DOHH2 (cell line): ENCODE data around the gene SHROOM1.
"Not testable (repeated sequence)": the region's sequence is repeated elsewhere in the genome, so short reads cannot be mapped to it uniquely, and the experiment has no call there.

ENCODE experiments used
- H3F3A ChIP-seq: fragments of 200-600 bp; sonication (generic), shearing (Covaris generic); 2 replicates; pipeline ENCODE4 v1.6.0; 2016; ENCODE audit warnings: antibody characterized with exemption, mild to moderate bottlenecking; ENCODE audit not compliant: control insufficient read depth, insufficient read depth
- H3K27ac ChIP-seq: fragments of 200-600 bp; sonication (generic); 2 replicates; pipeline ENCODE4 v1.5.1; 2014; ENCODE audit warnings: low read depth, mild to moderate bottlenecking, low read length, moderate library complexity
- H3K27me3 ChIP-seq: fragments of 200-600 bp; sonication (generic); 2 replicates; pipeline ENCODE4 v1.6.1; 2014; ENCODE audit warnings: mild to moderate bottlenecking, low read length, mixed read lengths; ENCODE audit not compliant: control insufficient read depth
- H3K36me3 ChIP-seq: fragments of 200-600 bp; sonication (generic); 2 replicates; pipeline ENCODE4 v1.6.1; 2014; ENCODE audit warnings: mild to moderate bottlenecking, low read length, moderate library complexity, mixed read lengths; ENCODE audit not compliant: control insufficient read depth
- H3K4me1 ChIP-seq: fragments of 200-600 bp; sonication (generic); 2 replicates; pipeline ENCODE4 v1.6.1; 2014; ENCODE audit warnings: mild to moderate bottlenecking, low read length, mixed read lengths; ENCODE audit not compliant: control insufficient read depth
- H3K4me2 ChIP-seq: fragments of 200-600 bp; sonication (generic); 2 replicates; pipeline ENCODE4 v1.6.0; 2014; ENCODE audit warnings: mild to moderate bottlenecking, low read length, moderate library complexity
- H3K4me3 ChIP-seq: fragments of 200-600 bp; sonication (generic); 2 replicates; pipeline ENCODE4 v1.5.1; 2014; ENCODE audit warnings: mild to moderate bottlenecking, low read length, mixed read lengths
- H3K79me2 ChIP-seq: fragments of 200-600 bp; sonication (generic); 2 replicates; pipeline ENCODE4 v1.6.1; 2014; ENCODE audit warnings: mild to moderate bottlenecking, low read length, mixed read lengths; ENCODE audit not compliant: control insufficient read depth
- H3K9me2 ChIP-seq: fragments of 200-600 bp; sonication (generic); replicated peaks from 2 replicates; pipeline ENCODE4 v1.6.1; 2014; ENCODE audit warnings: mild to moderate bottlenecking, low read length, mixed read lengths; ENCODE audit not compliant: control insufficient read depth
- H3K9me3 ChIP-seq: fragments of 200-600 bp; sonication (generic); 2 replicates; pipeline ENCODE4 v1.6.1; 2014; ENCODE audit warnings: antibody characterized with exemption, low read length, mixed read lengths; ENCODE audit not compliant: control insufficient read depth, insufficient read depth
- H4K20me1 ChIP-seq: fragments of 200-600 bp; sonication (generic); 2 replicates; pipeline ENCODE4 v1.6.0; 2014; ENCODE audit warnings: low read depth, mild to moderate bottlenecking, antibody characterized with exemption, low read length, moderate library complexity; ENCODE audit not compliant: control insufficient read depth, insufficient read depth
- CTCF ChIP-seq: fragments of 200-600 bp; sonication (generic); IDR thresholded peaks from one replicate; pipeline ENCODE4 v1.5.1; 2014; ENCODE audit warnings: antibody characterized with exemption, mild to moderate bottlenecking, low read depth, low read length; ENCODE audit not compliant: poor library complexity, severe bottlenecking
- EZH2phosphoT487 ChIP-seq: fragments of 200-600 bp; sonication (generic); IDR thresholded peaks from 2 replicates; pipeline ENCODE4 v1.6.1; 2017; ENCODE audit warnings: borderline replicate concordance, mild to moderate bottlenecking, antibody characterized with exemption, low read length, moderate library complexity, mixed read lengths

Gene SHROOM1

DNA sequence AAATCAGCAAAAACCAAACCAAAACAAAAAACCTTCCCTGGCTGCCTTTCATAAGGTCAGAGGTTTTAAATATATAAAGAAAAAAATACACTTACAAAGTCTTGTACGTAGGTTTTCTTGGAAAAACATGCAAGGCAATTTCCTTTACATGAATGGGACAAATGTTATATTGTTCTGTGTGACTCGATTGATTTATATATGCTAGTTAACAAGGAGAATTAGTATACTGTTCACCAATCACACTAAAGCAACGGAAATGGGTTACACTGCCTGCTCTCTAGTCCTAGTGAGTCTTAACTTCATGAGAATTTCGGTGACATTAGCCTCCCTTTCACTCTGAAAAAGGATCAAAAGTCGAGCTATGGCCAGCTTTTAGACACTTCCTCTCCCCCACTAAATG lies 30.3 kb upstream of the SHROOM1 start:
- no peaks in the 10 kb centered on the region for H3F3A ChIP-seq
- no peaks in the 10 kb centered on the region for H3K9me2 ChIP-seq
- peaks cover 2% of the 10 kb centered on the region; the same call in 1 of the 2 replicates for H3K27me3 ChIP-seq
- H4K20me1 ChIP-seq: no peaks in the 10 kb centered on the region
- no peaks in the 10 kb centered on the region for H3K36me3 ChIP-seq
- peaks cover 4% of the 10 kb centered on the region for H3K4me1 ChIP-seq
- H3K27ac ChIP-seq: no peak overlapping the region
- no peak overlapping the region for H3K4me2 ChIP-seq
- no peak for TF ChIP-seq CTCF
- no peak for TF ChIP-seq EZH2phosphoT487
- H3K79me2 ChIP-seq: peaks cover 2% of the 10 kb centered on the region
- H3K4me3 ChIP-seq: no peak overlapping the region
- H3K9me3 ChIP-seq: no peaks in the 10 kb centered on the region

GRCh38 chr5:132859889-132860437 lies 29.5 kb upstream of the SHROOM1 start:
- no peak overlapping the region for H3K27ac ChIP-seq
- H3K4me3 ChIP-seq: no peak overlapping the region
- peaks cover 2% of the 10 kb centered on the region; the same call in 1 of the 2 replicates for H3K27me3 ChIP-seq
- no peaks in the 10 kb centered on the region for H3F3A ChIP-seq
- H4K20me1 ChIP-seq: no peaks in the 10 kb centered on the region
- H3K36me3 ChIP-seq: no peaks in the 10 kb centered on the region
- H3K9me3 ChIP-seq: no peaks in the 10 kb centered on the region
- H3K4me1 ChIP-seq: no peaks in the 10 kb centered on the region
- H3K4me2 ChIP-seq: no peak overlapping the region
- no peaks in the 10 kb centered on the region for H3K79me2 ChIP-seq
- H3K9me2 ChIP-seq: no peaks in the 10 kb centered on the region
- TF ChIP-seq EZH2phosphoT487: no peak
- no peak for TF ChIP-seq CTCF

DNA sequence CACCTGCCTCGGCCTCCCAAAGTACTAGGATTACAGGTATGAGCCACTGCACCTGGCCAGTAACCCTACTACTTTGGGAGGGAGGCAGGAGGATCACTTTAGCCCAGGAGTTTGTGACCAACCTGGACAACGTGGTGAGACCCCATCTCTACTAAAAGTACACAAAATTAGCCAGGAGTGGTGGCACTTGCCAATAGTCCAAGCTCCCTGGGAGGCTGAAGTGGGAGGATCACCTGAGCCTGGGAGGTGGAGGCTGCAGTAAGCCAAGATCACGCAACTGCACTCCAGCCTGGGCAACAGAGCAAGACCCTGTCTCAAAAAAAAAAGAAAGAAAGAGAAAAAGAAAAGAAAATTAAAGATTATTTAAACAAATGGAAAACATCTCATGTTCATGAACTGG lies 25.6 kb upstream of the SHROOM1 start:
- no peak for TF ChIP-seq CTCF
- no peak for TF ChIP-seq EZH2phosphoT487
- H4K20me1 ChIP-seq: no peaks in the 10 kb centered on the region

GRCh38 chr5:132854992-132855391 lies 24.5 kb upstream of the SHROOM1 start:
- not testable (repeated sequence) for H3K36me3 ChIP-seq, H3K4me1 ChIP-seq, H3K9me2 ChIP-seq, H3K9me3 ChIP-seq, H3K4me2 ChIP-seq, H3K27ac ChIP-seq, H4K20me1 ChIP-seq, H3K27me3 ChIP-seq, H3F3A ChIP-seq, H3K79me2 ChIP-seq, H3K4me3 ChIP-seq

More for the DNA sequence above, 25.6 kb upstream of the SHROOM1 start:
- Histone ChIP-seq H3K9me3 (no peaks in the 10 kb centered on the region), H3K27me3 (no peaks in the 10 kb centered on the region; the same call in 1 of the 2 replicates), H3K4me2 (no peak overlapping the region), H3K4me1 (no peaks in the 10 kb centered on the region), H3K4me3 (no peak overlapping the region), H3K36me3 (no peaks in the 10 kb centered on the region), H3K9me2 (no peaks in the 10 kb centered on the region), H3K79me2 (no peaks in the 10 kb centered on the region), H3F3A (no peaks in the 10 kb centered on the region), H3K27ac (no peak overlapping the region)
